GM13977 (cell line): Measurements from ENCODE around the gene NUP93.

Source experiments
- DNase-seq: peaks from one replicate; pipeline ENCODE4 v3.0.0; 2012; ENCODE audit warnings: low spot score
- CTCF ChIP-seq: IDR thresholded peaks from 2 replicates; pipeline ENCODE4 v1.5.1; 2012; ENCODE audit warnings: mild to moderate bottlenecking, control low read depth; ENCODE audit not compliant: insufficient read depth; ENCODE audit errors: extremely low read depth, missing control alignments
- in situ Hi-C: fragments of 300-500 bp; cut with MboI; formaldehyde crosslinking; loops from one replicate; pipeline ENCODE4 v1.12.0; 2022; ENCODE audit warnings: low sequenced_read_pairs, low pct_unique_long_range_greater_than_20kb, mixed read lengths, inconsistent platforms; ENCODE audit not compliant: unreplicated experiment

The NUP93 gene

GRCh38 chr16:56814537-56815432 lies 84.9 kb downstream of the NUP93 start:
- DNase-seq, result no peak
- no peak for TF ChIP-seq CTCF
- in situ Hi-C loops, result no loop called here

GRCh38 chr16:56815721-56816120 lies 85.8 kb downstream of the NUP93 start:
- DNase-seq, result no peak
- in situ Hi-C loops, result no loop called here
- no peak for TF ChIP-seq CTCF

DNA sequence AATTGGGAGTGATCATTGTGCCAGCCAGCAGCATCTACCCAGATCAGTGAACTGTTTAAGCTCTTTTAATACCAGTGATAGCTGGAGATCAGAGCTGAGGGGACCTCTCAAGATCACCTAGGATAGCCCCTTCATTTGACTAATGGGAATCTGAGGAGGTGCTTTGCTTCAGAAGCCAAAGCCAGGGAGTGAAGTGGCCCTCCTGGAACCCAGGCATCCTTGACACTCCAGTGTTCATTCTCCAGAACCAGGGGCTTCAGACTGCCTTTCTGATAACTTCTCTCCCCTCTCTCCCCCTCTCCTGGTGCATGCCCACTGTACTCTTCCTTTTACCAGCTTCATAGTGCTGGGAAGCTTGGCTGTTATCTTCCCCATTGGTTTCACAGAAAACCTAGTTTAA lies 87.1 kb downstream of the NUP93 start:
- no peak for DNase-seq
- TF ChIP-seq CTCF, result no peak
- in situ Hi-C loops, result no loop called here

GRCh38 chr16:56817938-56818337 lies 88.0 kb downstream of the NUP93 start:
- no peak for TF ChIP-seq CTCF
- DNase-seq, result no peak
- in situ Hi-C loops, result no loop called here

GRCh38 chr16:56823081-56823733 lies 93.3 kb downstream of the NUP93 start:
- TF ChIP-seq CTCF, result no peak
- DNase-seq, result no peak
- in situ Hi-C loops, result no loop called here

- in situ Hi-C loops, result no loop called here
- DNase-seq, result no peak
- no peak for TF ChIP-seq CTCF
Observed at GRCh38 chr16:56824331-56824730, 94.4 kb downstream of the NUP93 start.
